Measurements from ENCODE around the gene PCED1B. TPM values are rescaled to one million over a fixed set of nuclear protein-coding genes. Genes with fewer than 3 reads are reported as not detected.

The PCED1B gene
- total RNA-seq, 2 experiments from 2014 or later: 133 to 136 TPM

- peaks cover 72% of the 10 kb centered on the region for H3K4me1 Mint-ChIP-seq (ENCODE audit: low read depth)
- H3K27ac Mint-ChIP-seq: peak overlapping the region; percentile 76
- H3K36me3 Mint-ChIP-seq: peaks cover 75% of the 10 kb centered on the region
- ChIA-PET POLR2A (interaction anchor here (2.6 kb wide), 1 partner anchor 9 kb away, joined by 12 read pairs; no protein-coding TSS in a partner anchor), CTCF (no interaction called here)
- peak overlapping the region; percentile 61 for H3K4me3 Mint-ChIP-seq
- no peak for DNase-seq
- H3K9me3 Mint-ChIP-seq: no peaks in the 10 kb centered on the region
- intact Hi-C loops (cut with micrococcal nuclease): no loop called here
- H3K27me3 Mint-ChIP-seq: no peaks in the 10 kb centered on the region
Measured at GRCh38 chr12:47224563-47225133, 145.2 kb downstream of the PCED1B start.

GRCh38 chr12:47225356-47225755 lies 145.9 kb downstream of the PCED1B start:
- ChIA-PET CTCF (interaction anchor here (0.8 to 1.1 kb wide), 2 partner anchors 51 to 154 kb away, joined by 3 read pairs; no protein-coding TSS in a partner anchor), POLR2A (interaction anchor here (2.6 to 2.9 kb wide), 2 partner anchors 9 to 14 kb away, joined by 10 to 12 read pairs; no protein-coding TSS in a partner anchor)
- Mint-ChIP-seq H3K9me3 (no peaks in the 10 kb centered on the region), H3K4me1 (ENCODE audit: low read depth) (peaks cover 74% of the 10 kb centered on the region), H3K27ac (peak overlapping the region; percentile 76), H3K27me3 (no peaks in the 10 kb centered on the region), H3K4me3 (peak overlapping the region; percentile 61), H3K36me3 (peaks cover 76% of the 10 kb centered on the region)
- intact Hi-C loops (cut with micrococcal nuclease): no loop called here
- DNase-seq: no peak

- Mint-ChIP-seq H3K4me3 (peak overlapping the region; percentile 49), H3K27ac (peak overlapping the region; percentile 66), H3K36me3 (peaks cover 78% of the 10 kb centered on the region), H3K9me3 (no peaks in the 10 kb centered on the region), H3K27me3 (no peaks in the 10 kb centered on the region), H3K4me1 (ENCODE audit: low read depth) (peaks cover 77% of the 10 kb centered on the region)
- DNase-seq: no peak
- CTCF ChIA-PET: interaction anchor here (0.6 to 1.2 kb wide), 5 partner anchors 16 to 171 kb away, joined by 3 read pairs; no protein-coding TSS in a partner anchor
- POLR2A ChIA-PET: interaction anchor here (1.2 to 2.9 kb wide), 4 partner anchors 8 to 14 kb away, joined by 3 to 12 read pairs (median 6); no protein-coding TSS in a partner anchor
- intact Hi-C loops (cut with micrococcal nuclease): no loop called here
Measured at GRCh38 chr12:47226199-47226598, 146.8 kb downstream of the PCED1B start.

- H3K4me3 Mint-ChIP-seq: no peak overlapping the region
Measured at GRCh38 chr12:47228802-47229201, 149.4 kb downstream of the PCED1B start.

GRCh38 chr12:47231456-47231855 lies 152.0 kb downstream of the PCED1B start:
- CTCF ChIA-PET: interaction anchor here (1.0 kb wide), 1 partner anchor 158 kb away, joined by 3 read pairs; no protein-coding TSS in a partner anchor
- Mint-ChIP-seq H3K27me3 (no peaks in the 10 kb centered on the region), H3K4me1 (ENCODE audit: low read depth) (peaks cover 70% of the 10 kb centered on the region), H3K36me3 (peaks cover 80% of the 10 kb centered on the region), H3K9me3 (peaks cover 4% of the 10 kb centered on the region), H3K4me3 (no peak overlapping the region), H3K27ac (peak overlapping the region; percentile 7)
- intact Hi-C loops (cut with micrococcal nuclease): no loop called here
- POLR2A ChIA-PET: no interaction called here
- DNase-seq: no peak

More at GRCh38 chr12:47228802-47229201, 149.4 kb downstream of the PCED1B start:
- intact Hi-C loops (cut with micrococcal nuclease): loop anchor here (2.0 kb wide), 1 partner anchor 78 kb away; no protein-coding TSS in a partner anchor
- H3K4me1 Mint-ChIP-seq (ENCODE audit: low read depth): peaks cover 72% of the 10 kb centered on the region
- ChIA-PET CTCF (interaction anchor here (0.6 to 1.4 kb wide), 2 partner anchors 9 to 159 kb away, joined by 3 to 4 read pairs; no protein-coding TSS in a partner anchor), POLR2A (interaction anchor here (0.7 to 1.2 kb wide), 3 partner anchors 13 to 159 kb away, joined by 3 to 4 read pairs (median 3); no protein-coding TSS in a partner anchor)
- H3K27ac Mint-ChIP-seq: no peak overlapping the region
- no peaks in the 10 kb centered on the region for H3K27me3 Mint-ChIP-seq
- peaks cover 77% of the 10 kb centered on the region for H3K36me3 Mint-ChIP-seq
- H3K9me3 Mint-ChIP-seq: no peaks in the 10 kb centered on the region
- DNase-seq: no peak

GRCh38 chr12:47234576-47235141 lies 155.2 kb downstream of the PCED1B start:
- no peak overlapping the region for H3K4me3 Mint-ChIP-seq
- peaks cover 66% of the 10 kb centered on the region for H3K4me1 Mint-ChIP-seq (ENCODE audit: low read depth)
- POLR2A ChIA-PET: no interaction called here
- peaks cover 78% of the 10 kb centered on the region for H3K36me3 Mint-ChIP-seq
- no peak for DNase-seq
- CTCF ChIA-PET: interaction anchor here (1.3 kb wide), 1 partner anchor 72 kb away, joined by 3 read pairs; no protein-coding TSS in a partner anchor
- intact Hi-C loops (cut with micrococcal nuclease): no loop called here
- H3K9me3 Mint-ChIP-seq: peaks cover 4% of the 10 kb centered on the region
- no peak overlapping the region for H3K27ac Mint-ChIP-seq
- H3K27me3 Mint-ChIP-seq: no peaks in the 10 kb centered on the region

- Mint-ChIP-seq H3K4me3 (no peak overlapping the region), H3K4me1 (ENCODE audit: low read depth) (peaks cover 65% of the 10 kb centered on the region), H3K27ac (no peak overlapping the region), H3K36me3 (peaks cover 72% of the 10 kb centered on the region), H3K27me3 (no peaks in the 10 kb centered on the region), H3K9me3 (peaks cover 4% of the 10 kb centered on the region)
- no peak for DNase-seq
- intact Hi-C loops (cut with micrococcal nuclease): no loop called here
- ChIA-PET POLR2A (no interaction called here), CTCF (interaction anchor here (1.3 kb wide), 1 partner anchor 72 kb away, joined by 3 read pairs; no protein-coding TSS in a partner anchor)
Measured at GRCh38 chr12:47235258-47236040, 156.0 kb downstream of the PCED1B start.

- no peaks in the 10 kb centered on the region for H3K27me3 Mint-ChIP-seq
- intact Hi-C loops (cut with micrococcal nuclease): no loop called here
- H3K9me3 Mint-ChIP-seq: peaks cover 4% of the 10 kb centered on the region
- CTCF ChIA-PET: no interaction called here
- DNase-seq: no peak
- H3K36me3 Mint-ChIP-seq: peaks cover 66% of the 10 kb centered on the region
- no peak overlapping the region for H3K27ac Mint-ChIP-seq
- peaks cover 57% of the 10 kb centered on the region for H3K4me1 Mint-ChIP-seq (ENCODE audit: low read depth)
- POLR2A ChIA-PET: no interaction called here
- H3K4me3 Mint-ChIP-seq: no peak overlapping the region
Measured at GRCh38 chr12:47236109-47236714, 156.8 kb downstream of the PCED1B start.

- Mint-ChIP-seq H3K4me1 (ENCODE audit: low read depth) (peaks cover 50% of the 10 kb centered on the region), H3K4me3 (no peak overlapping the region), H3K27ac (peak overlapping the region; percentile 54), H3K9me3 (peaks cover 4% of the 10 kb centered on the region), H3K36me3 (peaks cover 57% of the 10 kb centered on the region), H3K27me3 (no peaks in the 10 kb centered on the region)
- DNase-seq: no peak
- intact Hi-C loops (cut with micrococcal nuclease): no loop called here
- ChIA-PET CTCF (interaction anchor here (0.8 kb wide), 1 partner anchor 160 kb away, joined by 5 read pairs; no protein-coding TSS in a partner anchor), POLR2A (interaction anchor here (0.6 kb wide), 1 partner anchor 10 kb away, joined by 4 read pairs; no protein-coding TSS in a partner anchor)
Measured at GRCh38 chr12:47237751-47238211, 158.4 kb downstream of the PCED1B start.

- H3K4me3 Mint-ChIP-seq: no peak overlapping the region
- H3K36me3 Mint-ChIP-seq: peaks cover 50% of the 10 kb centered on the region
- intact Hi-C loops (cut with micrococcal nuclease): no loop called here
- peaks cover 4% of the 10 kb centered on the region for H3K9me3 Mint-ChIP-seq
- H3K4me1 Mint-ChIP-seq (ENCODE audit: low read depth): peaks cover 45% of the 10 kb centered on the region
- ChIA-PET CTCF (no interaction called here), POLR2A (no interaction called here)
- H3K27me3 Mint-ChIP-seq: no peaks in the 10 kb centered on the region
- DNase-seq: no peak
- H3K27ac Mint-ChIP-seq: peak overlapping the region; percentile 54
Measured at GRCh38 chr12:47238669-47239114, 159.3 kb downstream of the PCED1B start.

- POLR2A ChIA-PET: interaction anchor here (1.0 kb wide), 1 partner anchor 30 kb away, joined by 4 read pairs; no protein-coding TSS in a partner anchor
- no peak for DNase-seq
Measured at GRCh38 chr12:47242426-47242825, 163.0 kb downstream of the PCED1B start.

More at GRCh38 chr12:47242426-47242825, 163.0 kb downstream of the PCED1B start:
- H3K9me3 Mint-ChIP-seq: no peaks in the 10 kb centered on the region
- peaks cover 28% of the 10 kb centered on the region for H3K36me3 Mint-ChIP-seq
- intact Hi-C loops (cut with micrococcal nuclease): no loop called here
- no peak overlapping the region for H3K4me3 Mint-ChIP-seq
- H3K27ac Mint-ChIP-seq: no peak overlapping the region
- H3K4me1 Mint-ChIP-seq (ENCODE audit: low read depth): peaks cover 19% of the 10 kb centered on the region
- no peaks in the 10 kb centered on the region for H3K27me3 Mint-ChIP-seq
- CTCF ChIA-PET: interaction anchor here (0.9 to 1.4 kb wide), 3 partner anchors 16 to 155 kb away, joined by 3 to 4 read pairs (median 3); no protein-coding TSS in a partner anchor

All from activated CD4-positive, alpha-beta memory T cell treated with anti-CD3 and anti-CD28 coated beads for 36 hours (primary cell).